PC-3 (cell line): Measurements from ENCODE around the gene RAB23.

Experiments used
- EZH2 ChIP-seq: fragments of 300-600 bp; sonication (generic); IDR thresholded peaks from one replicate; pipeline ENCODE4 v1.6.1; 2017; ENCODE audit warnings: antibody characterized with exemption, mild to moderate bottlenecking, low read length; ENCODE audit not compliant: unreplicated experiment
- EZH2phosphoT487 ChIP-seq: fragments of 300-600 bp; sonication (generic); IDR thresholded peaks from 2 replicates; pipeline ENCODE4 v1.6.1; 2018; ENCODE audit warnings: mild to moderate bottlenecking, antibody characterized with exemption, low read length, borderline replicate concordance
- TF ChIP-seq, protein P1 (sequence below): fragments of 300-600 bp; sonication (generic); conservative IDR thresholded peaks from 2 replicates; pipeline ENCODE4 v1.5.1; 2017; ENCODE audit warnings: antibody characterized with exemption, low read depth, mild to moderate bottlenecking, low read length

DNA sequence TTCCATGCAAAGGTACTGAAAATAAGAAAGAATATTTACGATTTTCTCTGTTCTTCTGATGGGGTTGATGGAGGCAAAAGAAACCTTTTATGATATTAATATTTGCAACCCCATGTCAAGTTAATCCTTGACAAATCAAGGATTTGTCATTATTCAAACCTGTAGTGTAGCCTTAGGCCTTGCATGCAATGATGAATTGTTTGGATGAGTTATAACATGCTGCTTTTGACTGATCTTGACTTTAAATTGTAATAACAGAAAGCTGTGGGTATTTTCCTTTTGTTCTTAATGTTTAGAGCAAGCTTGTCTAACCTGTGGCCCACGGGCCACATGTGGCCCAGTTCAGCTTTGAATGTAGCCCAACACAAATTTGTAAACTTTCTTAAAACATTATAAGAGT lies 63.0 kb downstream of the RAB23 start:
- TF ChIP-seq, protein P1, sequence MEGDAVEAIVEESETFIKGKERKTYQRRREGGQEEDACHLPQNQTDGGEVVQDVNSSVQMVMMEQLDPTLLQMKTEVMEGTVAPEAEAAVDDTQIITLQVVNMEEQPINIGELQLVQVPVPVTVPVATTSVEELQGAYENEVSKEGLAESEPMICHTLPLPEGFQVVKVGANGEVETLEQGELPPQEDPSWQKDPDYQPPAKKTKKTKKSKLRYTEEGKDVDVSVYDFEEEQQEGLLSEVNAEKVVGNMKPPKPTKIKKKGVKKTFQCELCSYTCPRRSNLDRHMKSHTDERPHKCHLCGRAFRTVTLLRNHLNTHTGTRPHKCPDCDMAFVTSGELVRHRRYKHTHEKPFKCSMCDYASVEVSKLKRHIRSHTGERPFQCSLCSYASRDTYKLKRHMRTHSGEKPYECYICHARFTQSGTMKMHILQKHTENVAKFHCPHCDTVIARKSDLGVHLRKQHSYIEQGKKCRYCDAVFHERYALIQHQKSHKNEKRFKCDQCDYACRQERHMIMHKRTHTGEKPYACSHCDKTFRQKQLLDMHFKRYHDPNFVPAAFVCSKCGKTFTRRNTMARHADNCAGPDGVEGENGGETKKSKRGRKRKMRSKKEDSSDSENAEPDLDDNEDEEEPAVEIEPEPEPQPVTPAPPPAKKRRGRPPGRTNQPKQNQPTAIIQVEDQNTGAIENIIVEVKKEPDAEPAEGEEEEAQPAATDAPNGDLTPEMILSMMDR, result no peak
- no peak for TF ChIP-seq EZH2
- no peak for TF ChIP-seq EZH2phosphoT487
